ENCODE data around the gene DHFR. TPM values are rescaled to one million over a fixed set of nuclear protein-coding genes. Genes with fewer than 3 reads are reported as not detected.

Gene DHFR
- total RNA-seq, 1 experiment from 2014 or later, result 125 TPM

DNA sequence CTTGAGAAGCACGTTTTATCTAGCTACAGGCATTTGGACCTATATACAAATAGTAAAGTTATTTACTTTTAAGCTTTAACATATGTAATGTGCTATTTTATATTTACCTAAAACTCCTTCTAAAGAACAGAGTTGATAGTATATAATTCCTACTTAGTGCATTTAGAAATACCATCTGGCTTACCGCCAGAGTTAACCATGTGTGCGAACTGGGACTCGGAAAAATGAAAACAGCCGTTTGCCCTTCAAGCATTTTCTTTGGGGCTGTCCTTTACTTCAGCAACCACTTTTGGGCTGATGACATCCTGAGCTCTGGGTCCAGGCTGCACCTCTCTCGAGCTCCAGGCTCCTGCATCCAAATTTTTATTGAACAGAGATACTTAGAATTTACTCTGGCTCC lies 21.9 kb upstream of the DHFR start:
- DNase-seq (ENCODE audit: low spot score), result no peak
- Histone ChIP-seq H3K4me1 (ENCODE audit: insufficient read depth, low read length, poor library complexity, severe bottlenecking) (no peaks in the 10 kb centered on the region), H3K27ac (ENCODE audit: low read depth, low read length, poor library complexity, severe bottlenecking) (no peak overlapping the region), H3K36me3 (ENCODE audit: insufficient read depth, low read length, poor library complexity, severe bottlenecking) (peaks cover 19% of the 10 kb centered on the region), H3K27me3 (replicated peaks; ENCODE audit: insufficient read depth, low read depth, low read length, poor library complexity) (no peaks in the 10 kb centered on the region), H3K4me3 (ENCODE audit: low read depth, low read length, poor library complexity, severe bottlenecking) (no peak overlapping the region), H3K9me3 (ENCODE audit: low read depth, low read length, poor library complexity, severe bottlenecking) (no peaks in the 10 kb centered on the region)
- CTCF ChIA-PET, result no interaction called here
- TF ChIP-seq EZH2 (IDR thresholded peaks at IDR 0.05; ENCODE audit: borderline replicate concordance, low read depth, low read length, poor library complexity, severe bottlenecking), result no peak
- TF ChIP-seq, protein P1, sequence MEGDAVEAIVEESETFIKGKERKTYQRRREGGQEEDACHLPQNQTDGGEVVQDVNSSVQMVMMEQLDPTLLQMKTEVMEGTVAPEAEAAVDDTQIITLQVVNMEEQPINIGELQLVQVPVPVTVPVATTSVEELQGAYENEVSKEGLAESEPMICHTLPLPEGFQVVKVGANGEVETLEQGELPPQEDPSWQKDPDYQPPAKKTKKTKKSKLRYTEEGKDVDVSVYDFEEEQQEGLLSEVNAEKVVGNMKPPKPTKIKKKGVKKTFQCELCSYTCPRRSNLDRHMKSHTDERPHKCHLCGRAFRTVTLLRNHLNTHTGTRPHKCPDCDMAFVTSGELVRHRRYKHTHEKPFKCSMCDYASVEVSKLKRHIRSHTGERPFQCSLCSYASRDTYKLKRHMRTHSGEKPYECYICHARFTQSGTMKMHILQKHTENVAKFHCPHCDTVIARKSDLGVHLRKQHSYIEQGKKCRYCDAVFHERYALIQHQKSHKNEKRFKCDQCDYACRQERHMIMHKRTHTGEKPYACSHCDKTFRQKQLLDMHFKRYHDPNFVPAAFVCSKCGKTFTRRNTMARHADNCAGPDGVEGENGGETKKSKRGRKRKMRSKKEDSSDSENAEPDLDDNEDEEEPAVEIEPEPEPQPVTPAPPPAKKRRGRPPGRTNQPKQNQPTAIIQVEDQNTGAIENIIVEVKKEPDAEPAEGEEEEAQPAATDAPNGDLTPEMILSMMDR (conservative IDR thresholded peaks at IDR 0.05; ENCODE audit: low read depth, low read length), result no peak
- intact Hi-C loops (cut with micrococcal nuclease; ENCODE audit: unreplicated experiment), result no loop called here
- BruUV-seq (replicated peaks), result no TSS peak
- POLR2A ChIA-PET (ENCODE audit: low non-redundant PET), result no interaction called here

DNA sequence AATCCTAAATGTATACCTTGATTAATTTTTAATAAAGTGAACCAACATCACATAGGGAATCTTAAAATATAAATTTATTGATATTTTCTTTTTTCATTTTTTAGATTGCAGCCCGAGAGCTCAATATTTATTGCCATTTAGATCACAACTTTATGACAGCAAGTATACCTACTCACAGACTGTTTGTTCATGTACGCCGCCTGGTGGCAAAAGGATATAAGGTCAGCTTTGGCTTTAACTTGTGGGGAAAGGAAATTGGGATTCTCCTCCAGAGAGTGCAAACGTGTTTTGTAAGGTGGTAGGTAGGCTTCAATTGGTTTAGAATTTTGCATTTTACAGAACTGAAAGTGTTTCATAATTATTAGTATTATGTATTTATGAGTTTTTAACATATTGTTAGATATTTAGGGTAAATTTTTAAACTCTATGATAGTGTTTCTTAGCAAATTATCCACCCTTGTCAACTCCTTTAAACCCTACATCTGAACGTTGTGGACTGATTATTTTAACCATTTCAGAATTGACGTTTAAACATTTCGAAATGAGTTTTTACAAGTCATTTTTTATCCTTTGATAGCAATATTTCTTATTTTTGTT lies 17.5 kb upstream of the DHFR start:
- TF ChIP-seq, protein P1 (conservative IDR thresholded peaks at IDR 0.05; ENCODE audit: low read depth, low read length), result peak; percentile 91
- TF ChIP-seq EZH2 (IDR thresholded peaks at IDR 0.05; ENCODE audit: borderline replicate concordance, low read depth, low read length, poor library complexity, severe bottlenecking), result no peak

DNA sequence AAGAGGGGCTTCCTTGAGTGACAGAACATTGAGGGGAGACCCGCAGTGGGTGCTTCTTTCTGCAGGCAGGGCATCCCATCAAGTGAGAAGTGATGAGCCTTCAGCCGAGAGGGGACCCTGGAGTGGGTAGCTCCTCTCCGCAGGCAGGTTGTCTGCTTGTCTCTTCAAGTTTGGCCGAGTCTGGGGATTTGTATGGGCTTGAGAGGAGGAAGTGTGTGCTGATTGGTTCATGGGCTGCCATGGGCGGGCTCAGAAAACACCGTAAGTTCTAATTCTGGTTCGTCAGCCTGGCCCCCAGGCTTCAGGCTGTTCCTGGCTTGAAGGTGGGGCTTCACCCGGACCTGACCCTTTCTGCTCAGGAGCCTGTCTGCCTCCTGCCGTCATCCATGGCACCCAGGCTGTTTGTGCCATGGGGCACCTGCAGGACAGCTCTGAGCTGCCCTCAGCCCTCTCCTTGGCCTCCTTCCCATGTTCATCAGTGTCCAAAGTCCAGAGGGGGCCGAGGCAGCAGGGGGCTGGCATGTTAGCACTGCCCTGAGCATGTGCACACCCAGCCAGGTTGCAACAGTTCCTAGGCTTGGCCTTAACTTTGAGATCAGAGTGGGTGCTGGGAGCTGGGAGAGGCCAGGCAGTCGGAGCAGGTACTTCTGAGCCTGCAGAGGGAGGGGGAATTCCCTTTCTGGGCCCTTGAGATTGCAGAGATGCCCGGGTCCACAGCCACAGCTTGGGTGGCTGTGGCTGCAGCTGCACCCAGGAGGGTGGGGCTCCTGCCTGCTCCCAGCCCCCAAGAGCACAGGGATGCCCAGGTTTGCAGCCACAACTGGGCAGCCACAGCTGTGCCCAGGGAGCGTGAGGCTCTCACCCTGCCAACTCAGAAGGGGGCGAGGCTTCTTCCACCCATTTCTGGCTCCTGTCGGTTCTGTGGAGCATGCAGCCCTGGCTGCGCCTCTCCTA lies 13.5 kb upstream of the DHFR start:
- intact Hi-C loops (cut with micrococcal nuclease; ENCODE audit: unreplicated experiment), result no loop called here
- CTCF ChIA-PET, result no interaction called here
- Histone ChIP-seq H3K27me3 (replicated peaks; ENCODE audit: insufficient read depth, low read depth, low read length, poor library complexity) (no peaks in the 10 kb centered on the region), H3K9me3 (ENCODE audit: low read depth, low read length, poor library complexity, severe bottlenecking) (no peaks in the 10 kb centered on the region), H3K36me3 (ENCODE audit: insufficient read depth, low read length, poor library complexity, severe bottlenecking) (peaks cover 24% of the 10 kb centered on the region), H3K4me3 (ENCODE audit: low read depth, low read length, poor library complexity, severe bottlenecking) (no peak overlapping the region), H3K27ac (ENCODE audit: low read depth, low read length, poor library complexity, severe bottlenecking) (no peak overlapping the region), H3K4me1 (ENCODE audit: insufficient read depth, low read length, poor library complexity, severe bottlenecking) (no peaks in the 10 kb centered on the region)
- no TSS peak for BruUV-seq (replicated peaks)
- POLR2A ChIA-PET (ENCODE audit: low non-redundant PET), result no interaction called here
- DNase-seq (ENCODE audit: low spot score), result no peak
- TF ChIP-seq EZH2 (IDR thresholded peaks at IDR 0.05; ENCODE audit: borderline replicate concordance, low read depth, low read length, poor library complexity, severe bottlenecking), result no peak
- TF ChIP-seq, protein P1 (conservative IDR thresholded peaks at IDR 0.05; ENCODE audit: low read depth, low read length), result no peak

More for the DNA sequence above, 17.5 kb upstream of the DHFR start:
- Histone ChIP-seq H3K9me3 (ENCODE audit: low read depth, low read length, poor library complexity, severe bottlenecking) (no peaks in the 10 kb centered on the region), H3K4me3 (ENCODE audit: low read depth, low read length, poor library complexity, severe bottlenecking) (no peak overlapping the region), H3K27me3 (replicated peaks; ENCODE audit: insufficient read depth, low read depth, low read length, poor library complexity) (no peaks in the 10 kb centered on the region), H3K4me1 (ENCODE audit: insufficient read depth, low read length, poor library complexity, severe bottlenecking) (no peaks in the 10 kb centered on the region), H3K27ac (ENCODE audit: low read depth, low read length, poor library complexity, severe bottlenecking) (no peak overlapping the region), H3K36me3 (ENCODE audit: insufficient read depth, low read length, poor library complexity, severe bottlenecking) (peaks cover 19% of the 10 kb centered on the region)
- BruUV-seq (replicated peaks), result no TSS peak
- ChIA-PET CTCF (interaction anchor here (1.1 kb wide), 2 partner anchors 191 to 580 kb away, joined by 11 to 15 read pairs; no protein-coding TSS in a partner anchor), POLR2A (ENCODE audit: low non-redundant PET) (no interaction called here)
- intact Hi-C loops (cut with micrococcal nuclease; ENCODE audit: unreplicated experiment), result loop anchor here (5.0 kb wide), 1 partner anchor 185 kb away; the partner anchor contains the start of gene FAM151B
- DNase-seq (ENCODE audit: low spot score), result peak; percentile 83

All from A673 (cell line).